ENCODE data around the gene BCO1.

The BCO1 gene

DNA sequence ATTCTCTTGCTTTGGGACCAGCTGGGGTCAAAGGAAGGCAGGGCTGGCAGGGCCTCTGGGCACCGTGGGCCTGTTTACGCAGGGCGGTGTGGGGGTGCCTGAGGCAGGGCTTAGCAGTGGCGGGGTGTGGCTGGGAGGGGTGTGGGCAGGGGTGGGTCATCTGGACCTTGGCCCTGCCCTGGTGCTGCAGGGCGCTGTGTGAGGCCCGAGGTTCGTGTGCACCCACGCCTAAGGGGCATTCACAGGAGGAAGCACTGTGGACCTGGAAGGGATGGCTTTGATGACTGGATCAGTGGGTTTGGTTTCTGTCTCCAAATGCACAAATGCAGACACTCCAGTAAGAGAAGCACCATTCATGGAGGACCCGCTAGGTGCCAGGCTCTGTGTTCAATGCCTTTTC, 37.3 kb downstream of the BCO1 start:
- no peak for DNase-seq (ENCODE audit: low read depth)

DNA sequence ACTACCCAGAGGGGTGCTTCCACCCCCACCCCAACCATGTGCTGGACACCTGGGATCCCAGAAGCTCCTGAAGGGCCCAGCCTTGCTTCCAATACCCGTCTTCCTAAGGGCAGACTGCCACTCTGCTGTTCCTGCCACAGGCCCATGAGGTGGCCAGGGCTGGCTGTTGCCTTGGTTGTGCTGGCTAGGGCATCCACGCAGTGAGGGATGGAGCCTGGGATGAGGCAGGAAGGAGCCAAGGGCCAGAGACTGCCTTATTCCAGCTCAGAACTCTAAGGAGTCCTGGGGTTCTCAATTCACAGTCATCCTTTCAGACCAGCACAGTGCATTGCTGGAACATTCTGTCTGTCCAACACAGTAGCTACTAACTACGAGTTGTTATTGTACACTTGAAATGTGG, 37.8 kb downstream of the BCO1 start:
- DNase-seq (ENCODE audit: low read depth): no peak

DNA sequence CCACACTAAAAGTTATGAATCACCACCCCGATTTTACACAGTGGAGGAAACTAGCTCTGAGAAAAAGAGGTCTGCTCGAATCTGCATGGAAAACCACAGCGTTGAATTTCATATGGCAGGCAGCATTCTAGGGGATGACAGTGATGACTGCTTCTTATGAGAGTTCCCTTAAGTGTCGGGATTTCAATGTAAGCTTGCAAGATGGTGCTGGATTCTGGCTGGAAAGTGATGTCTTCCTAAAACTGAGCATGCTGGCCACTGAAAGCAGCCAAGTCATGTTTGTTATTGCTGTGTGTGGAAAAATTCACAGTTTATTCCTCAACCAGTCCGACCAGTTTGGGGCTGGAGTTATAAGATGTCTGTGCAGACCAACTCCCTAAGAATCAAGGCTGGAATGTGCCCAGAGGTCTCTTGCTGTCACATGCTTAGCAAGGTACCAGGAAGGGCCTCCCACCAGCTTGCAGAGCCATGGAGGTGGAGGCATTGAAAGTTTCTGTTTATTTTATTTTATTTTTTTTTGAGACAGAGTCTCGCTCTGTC, 39.1 kb downstream of the BCO1 start:
- DNase-seq (ENCODE audit: low read depth): no peak

DNA sequence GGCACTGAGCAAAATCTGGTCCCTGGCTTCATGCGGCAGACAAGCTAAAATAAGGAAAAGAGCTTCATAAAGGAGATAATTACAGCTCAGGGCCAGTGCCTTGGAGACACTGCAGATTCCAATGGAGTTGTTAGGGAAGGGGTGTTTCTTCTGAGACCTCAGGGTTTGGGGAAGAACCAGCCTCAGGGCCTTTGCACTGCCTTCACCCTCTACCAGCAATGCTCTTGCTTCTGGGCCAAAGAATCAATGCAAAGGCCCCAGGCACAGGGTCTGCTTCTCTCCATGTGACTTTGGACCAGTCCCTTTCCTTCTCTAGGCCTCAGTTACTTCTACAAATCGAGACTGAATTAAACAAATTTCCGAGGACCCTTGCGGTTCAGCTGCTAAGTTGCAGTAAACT, 40.0 kb downstream of the BCO1 start:
- DNase-seq (ENCODE audit: low read depth): no peak

DNA sequence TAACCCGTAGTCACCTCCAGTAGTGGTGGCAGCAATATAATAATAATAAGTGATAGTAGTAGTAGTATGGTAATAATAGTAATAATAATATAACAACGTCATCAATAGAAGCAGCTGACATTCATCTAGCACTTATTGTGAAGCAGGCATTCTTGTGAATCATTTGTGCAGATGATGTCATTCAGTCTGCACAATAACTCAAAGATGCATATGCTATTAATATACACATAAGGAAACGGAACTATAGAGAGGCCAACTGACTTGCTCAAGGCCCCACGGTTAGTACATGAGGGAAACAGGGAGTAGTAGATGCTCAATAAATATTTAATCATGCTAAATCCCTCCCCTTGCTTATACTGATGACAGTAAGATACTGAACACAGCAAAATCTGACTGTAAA, 40.9 kb downstream of the BCO1 start:
- DNase-seq (ENCODE audit: low read depth): no peak

DNA sequence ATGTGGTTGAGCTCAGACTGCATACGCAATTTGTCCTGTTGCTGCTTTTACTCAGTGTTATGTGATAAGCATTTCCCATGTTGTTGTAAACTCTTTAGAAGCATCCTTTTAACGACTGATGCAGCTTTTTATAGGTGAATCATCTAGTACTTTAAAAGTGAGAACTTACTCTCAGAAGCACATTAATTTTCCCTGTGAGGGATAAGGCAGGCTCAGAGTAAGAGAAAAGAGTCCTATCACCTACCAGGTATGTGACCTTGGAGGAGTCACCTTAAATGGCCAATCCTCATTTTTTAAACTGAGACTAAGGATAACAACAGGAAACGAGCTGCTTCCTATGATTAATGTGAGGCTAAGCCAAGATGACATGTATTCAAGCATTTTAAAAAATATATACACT, 41.9 kb downstream of the BCO1 start:
- no peak for DNase-seq (ENCODE audit: low read depth)

DNA sequence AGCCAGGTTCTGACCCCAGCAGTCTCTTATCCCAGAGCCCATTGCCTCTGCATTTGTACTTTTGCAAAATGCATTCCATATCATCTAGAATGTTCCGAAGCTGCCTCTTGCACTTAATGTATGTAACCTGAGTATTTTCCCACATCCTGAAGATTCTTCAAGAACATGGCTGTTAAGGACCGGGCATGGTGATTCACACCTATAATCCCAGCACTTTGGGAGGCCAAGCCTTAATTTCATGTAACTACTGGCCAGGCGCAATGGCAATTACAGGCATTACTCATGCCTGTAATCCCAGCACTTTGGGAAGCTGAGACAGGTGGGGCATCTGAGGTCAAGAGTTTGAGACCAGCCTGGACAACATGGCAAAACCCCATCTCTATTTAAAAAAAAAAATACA, 44.6 kb downstream of the BCO1 start:
- DNase-seq (ENCODE audit: low read depth): no peak

DNA sequence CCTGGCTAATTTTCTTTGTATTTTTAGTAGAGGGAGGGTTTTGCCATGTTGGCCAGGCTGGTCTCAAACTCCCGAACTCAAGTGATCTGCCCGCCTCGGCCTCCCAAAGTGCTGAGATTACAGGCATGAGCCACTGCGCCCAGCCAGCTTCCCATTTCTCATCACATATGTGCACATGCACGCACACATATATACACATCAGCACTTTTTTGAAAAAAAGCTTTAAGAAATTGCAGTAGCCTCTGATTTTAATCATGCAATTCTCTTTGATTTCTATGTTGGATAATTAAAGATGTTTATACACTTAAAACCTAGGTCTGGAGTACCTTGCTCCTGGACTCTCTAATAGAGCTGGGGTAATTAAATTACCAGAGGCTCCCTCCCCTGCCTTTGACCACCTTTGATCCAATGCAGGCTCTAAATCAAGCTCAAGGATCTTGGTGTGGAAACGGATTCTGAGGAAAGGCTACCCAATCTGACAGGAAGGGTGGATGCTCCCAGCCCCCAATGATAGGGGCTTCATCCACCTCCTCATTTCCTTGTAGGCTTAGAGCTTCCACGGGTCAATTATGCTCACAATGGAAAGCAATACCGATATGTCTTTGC, 46.6 kb downstream of the BCO1 start:
- no peak for DNase-seq (ENCODE audit: low read depth)

DNA sequence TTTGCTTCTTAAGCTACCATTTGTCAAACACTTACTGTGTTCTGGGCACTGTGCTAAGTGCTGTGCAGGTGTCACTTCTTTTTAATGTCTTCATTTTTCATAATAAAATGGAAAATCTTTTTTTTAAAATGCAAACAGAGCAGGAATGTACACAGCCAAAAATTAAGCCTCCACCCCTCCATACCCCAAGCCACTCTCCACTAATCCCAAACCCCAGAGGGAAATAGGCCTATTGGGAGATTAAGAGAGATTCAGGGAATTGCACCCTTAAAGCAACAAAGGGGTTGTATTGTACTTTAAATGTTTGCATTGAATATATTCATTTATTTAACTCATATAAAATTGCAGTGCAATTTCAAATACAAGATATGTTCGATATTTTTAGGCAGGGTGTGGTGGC, 47.7 kb downstream of the BCO1 start:
- DNase-seq (ENCODE audit: low read depth): no peak

DNA sequence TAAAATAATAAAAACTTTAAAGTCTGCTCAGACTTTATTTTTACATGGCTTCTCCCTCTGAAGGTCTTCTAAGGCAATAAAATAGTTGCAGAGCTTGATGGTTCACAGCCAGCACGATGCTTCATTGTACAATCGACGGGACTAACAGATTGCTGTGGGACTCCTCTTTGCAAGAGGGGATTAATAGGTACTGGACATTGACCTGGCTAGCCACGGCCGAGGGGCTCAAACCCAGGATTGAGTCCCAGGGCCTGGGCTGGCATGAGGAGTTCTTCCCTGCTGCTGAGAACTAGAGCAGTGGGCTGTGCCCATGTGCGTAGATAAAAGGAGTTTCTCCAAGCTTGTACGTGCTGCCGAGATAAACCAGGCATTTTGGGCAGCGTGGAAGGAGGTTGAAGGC, 52.6 kb downstream of the BCO1 start:
- DNase-seq (ENCODE audit: low read depth): no peak

DNA sequence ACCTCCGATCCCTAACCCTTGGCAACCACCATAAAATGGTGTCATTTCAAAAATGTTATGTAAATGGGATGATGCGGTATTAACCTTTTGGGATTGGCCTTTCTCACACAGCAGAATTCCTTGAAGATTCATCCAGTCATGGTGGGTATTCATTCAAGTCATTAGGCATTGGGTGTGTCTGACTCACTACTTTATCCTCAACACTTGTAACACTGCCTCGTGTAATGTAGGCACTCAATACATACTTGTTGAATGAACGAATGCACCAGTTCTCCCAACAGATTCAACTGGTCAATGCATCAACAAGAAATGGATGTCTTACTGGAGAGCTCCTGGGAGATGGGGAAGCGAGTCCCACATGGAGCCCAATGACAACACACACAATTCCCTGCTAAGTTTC, 54.4 kb downstream of the BCO1 start:
- no peak for DNase-seq (ENCODE audit: low read depth)

DNA sequence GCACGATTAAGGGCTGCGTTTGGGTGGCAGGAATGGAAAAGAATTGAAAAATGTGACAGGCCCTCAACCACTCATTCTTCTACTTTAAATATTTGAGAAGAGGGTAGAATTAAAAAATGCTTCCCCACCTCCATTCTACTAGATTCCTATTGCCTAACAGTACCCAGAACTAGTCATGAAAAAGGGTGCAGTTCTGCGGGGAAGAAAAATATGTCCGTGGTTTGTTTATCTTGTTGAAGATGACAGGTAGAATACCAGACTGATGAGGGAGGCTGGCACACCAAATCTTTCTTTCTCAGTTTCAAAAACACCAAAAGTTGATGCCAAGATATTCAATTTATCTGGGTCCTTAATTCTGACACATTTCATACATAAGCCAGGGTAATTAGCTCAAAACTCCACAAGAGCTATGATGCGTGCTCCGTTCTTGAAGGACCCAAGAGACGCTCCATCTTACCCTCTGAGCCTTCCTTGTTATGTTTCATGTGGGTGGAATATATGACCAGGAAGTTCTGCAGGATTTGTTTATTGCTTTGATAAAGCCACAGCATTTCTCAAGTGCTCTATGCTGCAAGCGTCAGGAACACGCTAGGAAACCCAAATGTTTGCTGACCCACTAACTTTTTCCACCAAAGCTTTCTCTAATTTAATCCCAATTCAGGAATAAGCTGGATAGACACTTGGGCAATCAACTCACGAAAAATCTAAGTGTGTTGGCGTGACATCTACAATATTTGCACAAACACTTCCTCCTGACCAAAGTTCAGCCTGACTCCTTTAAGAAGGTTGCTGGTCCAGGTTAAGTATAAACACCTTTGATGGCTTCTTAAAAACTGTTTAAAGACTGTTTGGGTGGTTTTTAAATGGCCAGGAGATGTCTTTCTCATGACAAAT, 55.7 kb downstream of the BCO1 start:
- DNase-seq (ENCODE audit: low read depth): no peak

DNA sequence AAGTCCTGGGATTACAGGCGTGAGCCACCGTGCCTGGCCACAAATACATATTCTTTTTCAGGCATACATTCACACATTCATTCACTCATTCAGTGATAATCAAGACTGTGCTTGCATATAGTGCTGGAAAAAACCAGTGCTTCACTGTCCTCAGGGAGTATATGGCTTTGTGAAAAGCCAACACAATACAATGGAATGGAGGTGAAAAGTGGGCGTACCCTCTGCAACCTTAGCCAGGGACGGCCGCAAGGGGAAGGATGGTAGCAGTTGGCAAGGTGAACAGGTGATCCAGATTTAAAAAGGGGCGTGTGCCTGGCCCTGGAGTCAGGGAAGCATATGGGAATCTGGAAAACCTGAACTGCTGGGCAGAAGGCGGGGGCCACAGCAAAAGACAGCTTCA, 58.1 kb downstream of the BCO1 start:
- DNase-seq (ENCODE audit: low read depth): no peak

DNA sequence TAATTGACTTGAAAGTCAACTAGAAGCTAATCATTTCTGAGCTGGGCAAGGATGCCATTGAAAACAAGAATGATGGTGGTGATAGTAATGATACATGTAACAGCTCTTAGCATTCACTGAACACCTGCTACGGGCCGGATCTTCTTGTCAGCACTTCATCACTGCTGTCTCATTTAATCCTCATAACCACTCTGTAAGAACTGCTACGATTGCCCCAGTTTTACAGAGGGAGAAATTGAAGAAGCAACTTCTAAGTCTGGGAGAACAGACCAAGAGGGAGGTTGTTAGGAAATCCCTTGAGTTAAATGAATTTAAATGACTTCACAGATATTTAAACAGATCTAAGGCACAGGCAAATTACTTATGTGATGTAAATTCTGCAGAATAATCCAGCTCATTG, 69.3 kb downstream of the BCO1 start:
- DNase-seq (ENCODE audit: low read depth): no peak

DNA sequence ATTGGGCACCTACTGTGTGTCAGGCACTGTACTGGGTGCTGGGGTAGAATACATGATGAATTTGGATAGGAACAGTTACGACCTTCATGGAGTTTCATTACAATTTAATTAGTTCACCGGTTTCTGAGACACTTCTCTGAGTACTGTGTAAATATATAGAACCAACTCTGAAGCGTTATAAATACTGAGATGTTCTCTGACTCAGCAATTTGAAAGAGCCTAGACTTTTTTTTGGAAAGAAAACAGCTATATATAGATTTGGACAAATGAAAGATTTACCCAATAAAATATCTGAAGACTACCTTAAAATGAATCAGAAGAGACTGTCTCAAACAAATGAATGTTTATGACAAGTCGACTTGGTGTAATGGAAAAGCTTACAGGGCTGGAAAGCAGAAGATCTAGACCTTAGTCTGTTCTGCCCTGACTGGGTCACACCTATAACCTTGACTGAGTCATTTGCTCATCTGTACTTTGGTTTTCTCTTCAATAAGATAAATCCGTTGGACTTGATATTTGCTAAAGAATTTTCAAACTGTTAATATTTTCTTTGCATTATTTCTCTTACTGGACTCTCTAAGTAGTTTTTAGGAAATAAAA, 71.7 kb downstream of the BCO1 start:
- DNase-seq (ENCODE audit: low read depth): no peak

DNA sequence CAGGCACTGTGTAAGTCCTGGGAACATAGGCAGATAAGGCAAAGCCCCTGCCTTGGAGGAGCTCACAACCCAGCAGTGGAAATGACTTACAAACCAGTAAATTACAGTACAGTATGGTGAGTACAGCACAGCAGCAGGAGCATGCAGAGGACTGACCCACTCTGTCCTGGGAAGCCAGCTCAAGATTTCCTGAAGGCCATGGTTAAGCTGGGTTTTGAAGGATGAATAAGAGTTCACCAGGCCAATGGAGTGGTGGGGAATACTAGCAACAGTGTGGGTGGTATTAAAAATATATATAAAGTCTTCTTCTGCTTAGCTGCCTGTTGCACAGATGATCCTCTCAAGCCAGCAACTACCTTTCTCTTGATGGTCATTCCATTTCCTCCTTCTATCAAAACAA, 73.3 kb downstream of the BCO1 start:
- no peak for DNase-seq (ENCODE audit: low read depth)

DNA sequence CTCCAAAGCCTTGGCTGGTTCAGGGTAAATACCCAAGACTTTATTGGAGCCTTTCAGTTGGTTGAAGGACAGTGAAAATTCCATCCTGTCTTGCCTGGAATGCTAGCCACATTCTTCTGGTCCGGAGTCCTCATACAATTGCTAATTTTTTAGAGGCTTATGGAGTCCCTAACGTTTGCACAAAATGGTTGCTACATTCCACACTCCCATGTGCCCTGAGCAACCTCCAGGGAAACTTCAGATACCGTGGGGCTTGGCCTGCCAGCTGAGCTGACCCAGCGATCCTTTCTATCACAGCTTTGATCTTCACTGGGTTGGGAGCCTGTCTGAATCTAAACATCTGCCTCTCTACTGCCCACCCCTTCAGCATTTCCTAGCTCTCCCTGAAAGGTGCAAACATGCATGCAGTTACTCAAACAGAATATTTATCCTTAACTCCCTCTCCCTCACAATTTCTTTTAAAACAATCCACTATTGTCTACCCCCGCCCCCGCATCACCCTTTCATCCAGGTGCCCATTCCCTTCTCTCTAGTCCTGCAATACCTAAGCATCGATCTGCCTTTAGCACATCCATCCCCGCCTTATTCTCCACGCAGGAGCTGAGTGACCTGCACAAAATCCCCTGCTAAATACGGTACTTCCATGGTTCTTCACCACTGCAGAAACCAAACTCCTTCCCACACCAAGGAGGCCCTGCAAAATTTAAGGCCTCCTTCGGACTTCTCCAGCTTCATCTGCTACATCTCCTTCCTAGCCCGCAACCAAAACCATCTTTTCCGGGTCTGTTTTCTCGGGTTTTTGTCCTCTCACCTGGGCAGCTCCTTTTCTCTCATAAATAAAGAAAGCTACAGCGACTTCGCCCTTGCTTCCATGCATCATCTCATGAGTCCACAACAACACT, 75.5 kb downstream of the BCO1 start:
- DNase-seq (ENCODE audit: low read depth): no peak

DNA sequence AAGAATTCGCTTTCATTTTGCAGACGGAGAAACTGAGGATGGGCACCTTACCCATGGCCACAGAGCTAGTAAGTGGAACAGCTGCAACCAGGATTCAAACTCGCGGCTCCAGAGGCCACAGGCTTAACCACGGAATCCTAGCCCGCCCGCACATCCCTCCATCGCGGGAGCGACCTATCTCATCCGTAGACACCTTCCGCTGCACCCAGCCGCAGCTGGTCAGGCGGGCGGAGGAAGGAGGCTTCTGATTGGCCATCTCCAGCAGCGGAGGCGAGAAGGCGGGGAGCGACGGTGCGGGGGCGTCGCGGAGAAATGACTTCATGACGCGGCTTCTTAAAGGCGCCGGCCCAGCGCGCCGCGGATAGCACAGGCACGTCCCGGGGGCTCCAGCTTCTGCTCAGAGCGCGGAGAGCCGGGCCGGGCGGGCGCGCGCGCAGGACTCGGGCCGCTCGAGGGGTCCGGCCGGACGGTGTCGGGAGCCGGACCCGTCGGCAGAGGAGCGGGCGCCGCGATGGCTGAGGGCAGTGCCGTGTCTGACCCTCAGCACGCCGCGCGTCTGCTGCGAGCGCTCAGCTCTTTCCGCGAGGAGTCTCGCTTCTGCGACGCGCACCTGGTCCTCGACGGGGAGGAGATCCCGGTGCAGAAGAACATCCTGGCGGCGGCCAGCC, 76.2 kb downstream of the BCO1 start, which contains the start of gene GAN:
GAN (plus strand) TSS at position 360 of the 668 bp plus-strand sequence; CDS start at position 512, 152 bp downstream.
- DNase-seq (ENCODE audit: low read depth): peak; percentile 86

DNA sequence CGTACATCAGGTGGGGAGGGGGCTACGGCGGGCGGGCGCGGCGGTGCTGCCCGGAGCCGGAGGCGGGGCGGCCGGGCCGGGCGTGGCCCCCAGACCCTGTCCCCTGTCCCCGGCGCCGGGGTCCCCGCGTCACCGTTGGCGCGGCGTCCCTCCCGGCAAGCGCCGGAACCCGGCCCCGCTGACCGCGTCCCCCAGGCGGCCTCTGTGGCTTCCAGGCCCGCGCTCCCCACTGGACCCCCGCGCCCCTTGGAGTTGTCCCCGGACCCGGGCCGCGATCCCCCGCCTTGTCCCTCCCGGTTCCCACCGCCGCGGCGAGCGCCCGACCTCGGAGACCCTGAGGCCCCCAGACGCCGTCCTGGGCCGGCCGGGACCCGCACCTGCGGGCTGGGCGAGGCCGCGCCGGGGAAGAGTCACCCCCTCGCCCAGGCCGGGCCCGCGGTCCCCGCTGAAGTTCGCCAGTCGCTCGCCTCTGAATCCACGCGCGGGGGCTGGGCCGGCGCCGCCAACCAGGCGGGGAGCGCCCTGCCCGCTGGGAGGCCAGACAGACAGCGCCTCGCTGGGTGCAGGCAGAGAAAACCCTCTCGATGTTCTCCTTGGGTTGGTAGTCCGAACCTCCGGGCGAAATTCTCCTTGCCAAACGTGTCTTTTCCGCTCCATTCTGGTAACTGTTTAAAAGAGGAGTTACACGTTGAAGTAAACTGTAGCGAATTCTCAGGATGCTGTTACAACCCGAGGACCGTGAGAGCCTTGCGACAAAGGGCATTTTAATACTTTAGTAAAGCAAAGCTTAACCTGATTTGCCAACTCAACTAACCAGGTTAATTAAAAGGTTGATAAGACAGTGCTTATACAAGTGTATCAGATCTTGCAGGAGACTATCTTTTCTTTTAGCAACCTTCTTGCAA, 77.0 kb downstream of the BCO1 start:
- no peak for DNase-seq (ENCODE audit: low read depth)

DNA sequence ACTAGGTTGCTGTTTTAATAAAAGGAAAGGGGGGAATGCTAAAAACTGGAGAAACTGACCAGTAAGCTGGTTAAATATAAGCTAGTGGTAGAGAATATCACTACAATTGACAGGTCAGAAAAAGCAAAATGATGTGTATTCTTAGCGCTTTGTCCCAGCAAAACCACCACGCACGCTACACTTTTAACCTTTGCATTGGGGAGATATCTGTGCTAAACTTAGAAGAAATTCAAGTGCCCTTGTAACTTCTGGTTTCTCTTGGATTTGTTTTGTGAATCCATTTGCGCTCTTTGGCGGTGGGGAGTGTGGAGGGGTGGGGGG, 77.6 kb downstream of the BCO1 start:
- DNase-seq (ENCODE audit: low read depth): no peak

DNA sequence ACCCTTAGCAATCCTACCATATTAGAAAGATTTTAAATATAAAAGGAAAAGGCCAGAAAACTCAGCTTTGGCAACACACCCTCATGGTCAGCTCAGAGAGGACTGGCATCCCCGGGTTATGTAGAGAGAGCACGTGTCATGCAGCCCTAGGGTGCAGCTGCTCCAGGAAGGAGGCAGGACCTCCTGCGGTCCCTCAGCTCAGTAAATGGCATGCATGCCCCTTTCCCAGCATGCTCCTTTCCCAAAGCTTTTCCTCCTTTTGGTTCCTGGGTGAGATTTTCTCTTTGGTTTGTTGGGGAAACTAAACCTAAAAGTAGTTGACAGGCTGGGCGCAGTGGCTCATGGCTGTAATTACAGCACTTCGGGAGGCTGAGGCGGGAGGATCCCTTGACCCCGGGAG, 80.2 kb downstream of the BCO1 start:
- DNase-seq (ENCODE audit: low read depth): no peak

Data from CMK (cell line).